OCI-LY3 (cell line): ENCODE results near the gene TMEM255B.

Source experiments
- CTCF ChIP-seq: fragments of 200-600, 300-600 bp; sonication (generic); IDR thresholded peaks from 2 replicates; pipeline ENCODE4 v1.5.1; 2014; ENCODE audit warnings: antibody characterized with exemption, low read length, low read depth
- EZH2phosphoT487 ChIP-seq: fragments of 200-600 bp; shearing (Covaris generic); IDR thresholded peaks from 2 replicates; pipeline ENCODE4 v1.6.1; 2018; ENCODE audit warnings: antibody characterized with exemption, mixed run types, low read depth

- TF ChIP-seq CTCF (no peak), EZH2phosphoT487 (no peak)
These were observed 42.4 kb downstream of the TMEM255B start for GRCh38 chr13:113801289-113801961.
